HepG2 (cell line): ENCODE results near the gene DOC2A. TPM values are rescaled to one million over a fixed set of nuclear protein-coding genes. Genes with fewer than 3 reads are reported as not detected.
A peak's percentile ranks its signal among the peaks of the same experiment; 100 is the strongest.

Experiments used
- ATAC-seq: fragments of 200-7000 bp; cut with Tn5 transposase; 3 replicates; pipeline ENCODE4 v1.9.1; 2020; ENCODE audit warnings: mild to moderate bottlenecking, moderate library complexity
- BruUV-seq: library from RNA; stranded (reverse); fragments of 400-500 nt; replicated peaks from 2 replicates; lab custom pipeline; 2021; lab: Mats Ljungman, UMichigan
- CTCF ChIA-PET: fragments of 300-600 bp; formaldehyde crosslinking; extraction: SDS; loops from one replicate; lab custom pipeline; 2021; ENCODE audit warnings: low total read pairs, inconsistent platforms, low intra/inter-chr PET ratio; lab: Yijun Ruan, JAX
- POLR2A ChIA-PET: fragments of 350-600 bp; sonication (Branson Sonifier 250); formaldehyde crosslinking; loops from one replicate; lab custom pipeline; 2020; ENCODE audit warnings: antibody characterized with exemption, inconsistent platforms; lab: Yijun Ruan, JAX
- DNase-seq: peaks from one replicate; pipeline ENCODE4 v3.0.0-alpha.2; 2015; ENCODE audit warnings: low spot score
- FAIRE-seq: peaks from 3 replicates; lab custom pipeline; 2011; peaks lifted over from hg19 to GRCh38; lab: Jason Lieb, UNC
- H2AFZ ChIP-seq: one replicate; pipeline ENCODE4 v1.6.1; 2011; ENCODE audit warnings: low read length, inconsistent platforms
- H3K27ac ChIP-seq: fragments of 300-600 bp; 3 replicates; pipeline ENCODE4 v1.8.0; 2011; ENCODE audit warnings: mixed run types, mild to moderate bottlenecking, mixed read lengths, low read length, inconsistent platforms; ENCODE audit not compliant: insufficient read depth; ENCODE audit errors: extremely low read length
- H3K27me3 ChIP-seq, 2 experiments: fragments of 200-600 bp in 1 of 2; 2 replicates in 1 of 2; 3 replicates in 1 of 2; pipeline versions ENCODE4 v1.6.0 to v1.8.0; 2011; ENCODE audit warnings: low read length in 2 of 2, mild to moderate bottlenecking in 2 of 2, moderate library complexity in 2 of 2, inconsistent platforms in 1 of 2; ENCODE audit not compliant: insufficient read depth in 2 of 2, control insufficient read depth in 1 of 2
- H3K36me3 ChIP-seq, 2 experiments: fragments of 200-600 bp in 1 of 2; replicated peaks in 1 of 2; 2 replicates in 1 of 2; 3 replicates in 1 of 2; pipeline versions ENCODE4 v1.5.1 to v1.8.0; 2011; ENCODE audit warnings: low read length in 2 of 2, inconsistent platforms in 1 of 2; ENCODE audit not compliant: insufficient read depth in 2 of 2, control insufficient read depth in 1 of 2
- H3K4me1 ChIP-seq: 2 replicates; pipeline ENCODE4 v1.5.1; 2012; ENCODE audit warnings: low read length, inconsistent platforms; ENCODE audit not compliant: insufficient read depth
- H3K4me2 ChIP-seq: 2 replicates; pipeline ENCODE4 v1.6.0; 2011; ENCODE audit warnings: low read depth, low read length, inconsistent platforms
- H3K4me3 ChIP-seq, 3 experiments: fragments of 200-600 bp in 1 of 3; sonication (generic), shearing (Covaris generic) in 1 of 3; replicated peaks in 1 of 3; 2 replicates each; pipeline ENCODE4 v1.5.1; 2011 to 2016; ENCODE audit warnings: low read length in 3 of 3, inconsistent platforms in 2 of 3, low read depth in 2 of 3, mild to moderate bottlenecking in 2 of 3, control low read depth in 1 of 3, mixed read lengths in 1 of 3; ENCODE audit not compliant: insufficient read depth in 1 of 3
- H3K79me2 ChIP-seq: one replicate; pipeline ENCODE4 v1.6.1; 2011; ENCODE audit warnings: low read length, inconsistent platforms; ENCODE audit not compliant: insufficient read depth
- H3K9ac ChIP-seq: 2 replicates; pipeline ENCODE4 v1.6.0; 2011; ENCODE audit warnings: mild to moderate bottlenecking, low read depth, low read length, inconsistent platforms; ENCODE audit not compliant: insufficient read depth
- H3K9me3 ChIP-seq: 2 replicates; pipeline ENCODE4 v1.5.1; 2012; ENCODE audit warnings: mild to moderate bottlenecking, low read length
- H4K20me1 ChIP-seq: 2 replicates; pipeline ENCODE4 v1.6.0; 2011; ENCODE audit warnings: inconsistent platforms, mild to moderate bottlenecking, low read length, moderate library complexity; ENCODE audit not compliant: insufficient read depth
- DR1 ChIP-seq: sonication (generic); formaldehyde crosslinking; IDR thresholded peaks from 2 replicates; pipeline ENCODE4 v1.8.0; 2021; ENCODE audit warnings: mild to moderate bottlenecking, missing genetic modification reagents, inconsistent platforms
- KDM1A ChIP-seq: IDR thresholded peaks from 2 replicates; pipeline ENCODE4 v1.6.1; 2016; ENCODE audit warnings: missing compliant biosample characterization
- ZHX2 ChIP-seq, 2 experiments: sonication (generic) in 1 of 2; formaldehyde crosslinking in 1 of 2; IDR thresholded peaks; 2 replicates each; pipeline versions ENCODE4 v1.6.1 to v1.9.0; 2014 to 2022; ENCODE audit warnings: antibody characterized with exemption in 1 of 2, borderline replicate concordance in 1 of 2, inconsistent platforms in 1 of 2, low read depth in 1 of 2, missing genetic modification reagents in 1 of 2
- ZMYM3 ChIP-seq: sonication (generic); formaldehyde crosslinking; IDR thresholded peaks from 2 replicates; pipeline ENCODE4 v1.5.1; 2020; ENCODE audit warnings: mild to moderate bottlenecking, missing genetic modification reagents
- ZNF3 ChIP-seq: IDR thresholded peaks from 2 replicates; pipeline ENCODE4 v1.7.0; 2017; ENCODE audit warnings: inconsistent platforms
- WGBS: methylation state at CpG from one replicate; pipeline ENCODE4 v1.1.6; 2017; ENCODE audit warnings: low lambda C conversion rate; 5-methylcytosine and 5-hydroxymethylcytosine counted together
- in situ Hi-C: cut with HindIII; loops from 2 replicates; pipeline ENCODE4 v1.10.0; 2017; ENCODE audit warnings: low pct_unique_long_range_greater_than_20kb; ENCODE audit not compliant: extremely low pct_ligation_motif_present
- intact Hi-C: fragments of 100-400 bp; cut with micrococcal nuclease; formaldehyde crosslinking; loops from one replicate; pipeline ENCODE4 v1.10.0; 2022; ENCODE audit not compliant: unreplicated experiment
- polyA plus RNA-seq, 8 experiments: library from polyadenylated mRNA; depleted of rRNA in 3 of 8; stranded (reverse) in 7 of 8; unstranded in 1 of 8; fragments of >200 nt; fragmentation: Illumina TruSeq in 4 of 8; extraction: Trizol in 4 of 8; gene quantifications; 2 replicates each; pipeline versions ENCODE4 v1.2.1 to v1.2.3, GENCODE V29; 2011 to 2016; ENCODE audit warnings: low read depth in 4 of 8, missing spikeins in 1 of 8, mixed read lengths in 1 of 8; ENCODE audit not compliant: insufficient read depth in 1 of 8
- total RNA-seq, 5 experiments: library from RNA; depleted of rRNA; stranded (reverse); fragments of >200 nt; fragmentation: Illumina TruSeq; extraction: Trizol; gene quantifications; 2 replicates each; pipeline ENCODE4 v1.2.3, GENCODE V29; 2016; ENCODE audit warnings: low read depth in 1 of 5

The DOC2A gene
- total and polyA plus RNA-seq, 2 of the 13 experiments (the other 11 are each of a cell fraction or from before 2014, with no cell fraction given): 0.15 to 0.55 TPM

GRCh38 chr16:29996766-29997250 is 14.0 kb downstream of the DOC2A start:
- Histone ChIP-seq H3K36me3 (peaks cover 9 to 16% of the 10 kb centered on the region in 2 experiments; a peak in 4 of 5 replicates), H3K4me3 (peak overlapping the region; percentile 92 to 95 (median 94)), H3K9me3 (no peaks in the 10 kb centered on the region)
- in situ Hi-C loops: no loop called here
- BruUV-seq: no TSS peak
- POLR2A ChIA-PET: interaction anchor here (0.7 to 2.4 kb wide), 3 partner anchors 23 to 813 kb away, joined by 3 to 16 read pairs (median 3); partner anchors contain the start of gene TAOK2
- 0 out of 2 replicates have a peak, but pooled peaks have one; percentile 13 for TF ChIP-seq KDM1A
- peak; percentile 51 for TF ChIP-seq ZNF3
- TF ChIP-seq ZMYM3: peak; percentile 30; the same call in 1 of the 2 replicates
- TF ChIP-seq ZHX2 (IDR thresholded peaks at IDR 0.05; ENCODE audit: low read depth): 0 out of 2 replicates have a peak, but pooled peaks have one; percentile 6
- TF ChIP-seq ZHX2 (CRISPR knock-in tag; IDR thresholded peaks at IDR 0.05; ENCODE audit: borderline replicate concordance): no peak
- no peak for TF ChIP-seq DR1 (CRISPR knock-in tag)
- TF ChIP-seq, all 625 proteins: peak for 4
- Histone ChIP-seq H3K9ac (peak overlapping the region; percentile 85), H2AFZ (peak overlapping the region; percentile 7), H3K4me2 (peak overlapping the region; percentile 96), H3K27me3 (peaks cover 0 to 5% of the 10 kb centered on the region in 2 experiments; a peak in 1 of 5 replicates), H3K27ac (peak overlapping the region; percentile 58), H3K79me2 (peaks cover 9% of the 10 kb centered on the region), H3K4me1 (peaks cover 24% of the 10 kb centered on the region), H4K20me1 (no peaks in the 10 kb centered on the region)
- 29% methylated on average over 9 of the region's 9 CpGs for WGBS
- CTCF ChIA-PET: no interaction called here
- intact Hi-C loops: loop anchor here (5.0 kb wide), 1 partner anchor 35 kb away; the partner anchor contains the start of gene TMEM219
- FAIRE-seq: no peak
- DNase-seq: no peak
- peak; percentile 2 for ATAC-seq
